Measurements from ENCODE around the gene PRSS50.
A peak's percentile ranks its signal among the peaks of the same experiment; 100 is the strongest.

PRSS50 gene

GRCh38 chr3:46699676-46700523, 17.8 kb downstream of the PRSS50 start:
- TF ChIP-seq CTCF (IDR thresholded peaks at IDR 0.05; ENCODE audit: low read depth, low read length, poor library complexity, severe bottlenecking) (no peak), EZH2phosphoT487 (IDR thresholded peaks at IDR 0.05; ENCODE audit: borderline replicate concordance, low read length) (no peak)
- H3K27ac ChIP-seq (ENCODE audit: low read depth, low read length) = no peak overlapping the region
- no peak overlapping the region for H3K4me2 ChIP-seq (ENCODE audit: low read length)
- no peaks in the 10 kb centered on the region for H3F3A ChIP-seq (ENCODE audit: control insufficient read depth, insufficient read depth)
- H3K36me3 ChIP-seq (ENCODE audit: control insufficient read depth, low read length) = no peaks in the 10 kb centered on the region
- H3K9me3 ChIP-seq (ENCODE audit: control insufficient read depth, insufficient read depth, low read length) = no peaks in the 10 kb centered on the region
- H3K27me3 ChIP-seq (ENCODE audit: control insufficient read depth, low read length) = peaks cover 6% of the 10 kb centered on the region; the same call in 1 of the 2 replicates
- H3K79me2 ChIP-seq (ENCODE audit: control insufficient read depth, low read length) = no peaks in the 10 kb centered on the region
- no peaks in the 10 kb centered on the region for H4K20me1 ChIP-seq (ENCODE audit: control insufficient read depth, insufficient read depth, low read depth, low read length)
- no peak overlapping the region for H3K4me3 ChIP-seq (ENCODE audit: low read length)
- H3K4me1 ChIP-seq (ENCODE audit: control insufficient read depth, low read length) = peaks cover 13% of the 10 kb centered on the region
- no peaks in the 10 kb centered on the region for H3K9me2 ChIP-seq (replicated peaks; ENCODE audit: control insufficient read depth, low read length)

DNA sequence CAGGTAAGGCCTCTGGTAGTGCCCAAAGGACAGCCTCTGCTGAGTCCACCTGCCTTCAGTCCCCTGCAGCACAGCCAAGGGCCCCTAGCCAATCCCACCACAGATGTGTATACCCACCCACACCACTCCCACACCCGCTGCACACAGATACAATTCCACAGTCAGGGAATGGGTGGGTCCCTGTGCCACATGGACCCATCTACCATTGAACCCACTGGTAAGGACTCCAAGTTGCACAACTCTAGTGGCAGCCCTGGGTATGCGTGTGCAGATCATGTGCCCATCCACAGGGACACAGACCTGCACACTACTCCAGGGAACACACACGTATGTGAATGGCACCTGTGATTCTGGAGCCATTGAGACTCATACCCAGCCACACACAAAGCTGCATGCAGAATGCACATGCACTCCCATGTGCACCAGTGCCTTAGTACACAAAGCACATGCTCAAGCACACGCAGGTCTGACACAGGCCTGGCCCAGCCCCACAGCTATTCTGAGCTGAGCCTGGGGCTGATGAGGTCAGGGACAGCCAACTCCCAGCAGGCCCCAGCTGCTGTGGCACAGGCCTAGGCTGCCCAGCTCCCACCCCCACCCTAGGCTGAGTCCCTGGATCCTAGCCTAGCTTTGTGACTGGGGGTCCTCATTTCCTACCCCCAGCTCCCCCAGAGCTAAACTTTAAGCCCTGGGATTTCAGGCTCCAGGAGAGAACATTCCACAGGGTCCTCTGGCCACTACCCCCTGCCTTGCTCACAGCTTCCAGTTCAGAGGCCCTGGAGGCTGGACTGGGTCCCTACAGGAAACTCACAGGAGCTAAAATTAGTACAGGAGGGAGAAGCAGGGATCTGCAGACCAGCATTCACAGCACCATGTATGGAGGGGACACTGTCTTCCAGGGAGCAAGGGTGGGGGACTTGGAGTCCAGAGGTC, 21.4 kb downstream of the PRSS50 start:
- Histone ChIP-seq H3K79me2 (ENCODE audit: control insufficient read depth, low read length) (no peaks in the 10 kb centered on the region), H3K4me1 (ENCODE audit: control insufficient read depth, low read length) (peaks cover 29% of the 10 kb centered on the region), H3K9me3 (ENCODE audit: control insufficient read depth, insufficient read depth, low read length) (no peaks in the 10 kb centered on the region), H3K9me2 (replicated peaks; ENCODE audit: control insufficient read depth, low read length) (no peaks in the 10 kb centered on the region), H3K36me3 (ENCODE audit: control insufficient read depth, low read length) (no peaks in the 10 kb centered on the region), H3K27me3 (ENCODE audit: control insufficient read depth, low read length) (peaks cover 16% of the 10 kb centered on the region), H3K27ac (ENCODE audit: low read depth, low read length) (no peak overlapping the region), H3K4me2 (ENCODE audit: low read length) (peak overlapping the region; percentile 29), H3F3A (ENCODE audit: control insufficient read depth, insufficient read depth) (no peaks in the 10 kb centered on the region), H4K20me1 (ENCODE audit: control insufficient read depth, insufficient read depth, low read depth, low read length) (no peaks in the 10 kb centered on the region), H3K4me3 (ENCODE audit: low read length) (no peak overlapping the region)
- no peak for TF ChIP-seq CTCF (IDR thresholded peaks at IDR 0.05; ENCODE audit: low read depth, low read length, poor library complexity, severe bottlenecking)
- TF ChIP-seq EZH2phosphoT487 (IDR thresholded peaks at IDR 0.05; ENCODE audit: borderline replicate concordance, low read length) = no peak

DNA sequence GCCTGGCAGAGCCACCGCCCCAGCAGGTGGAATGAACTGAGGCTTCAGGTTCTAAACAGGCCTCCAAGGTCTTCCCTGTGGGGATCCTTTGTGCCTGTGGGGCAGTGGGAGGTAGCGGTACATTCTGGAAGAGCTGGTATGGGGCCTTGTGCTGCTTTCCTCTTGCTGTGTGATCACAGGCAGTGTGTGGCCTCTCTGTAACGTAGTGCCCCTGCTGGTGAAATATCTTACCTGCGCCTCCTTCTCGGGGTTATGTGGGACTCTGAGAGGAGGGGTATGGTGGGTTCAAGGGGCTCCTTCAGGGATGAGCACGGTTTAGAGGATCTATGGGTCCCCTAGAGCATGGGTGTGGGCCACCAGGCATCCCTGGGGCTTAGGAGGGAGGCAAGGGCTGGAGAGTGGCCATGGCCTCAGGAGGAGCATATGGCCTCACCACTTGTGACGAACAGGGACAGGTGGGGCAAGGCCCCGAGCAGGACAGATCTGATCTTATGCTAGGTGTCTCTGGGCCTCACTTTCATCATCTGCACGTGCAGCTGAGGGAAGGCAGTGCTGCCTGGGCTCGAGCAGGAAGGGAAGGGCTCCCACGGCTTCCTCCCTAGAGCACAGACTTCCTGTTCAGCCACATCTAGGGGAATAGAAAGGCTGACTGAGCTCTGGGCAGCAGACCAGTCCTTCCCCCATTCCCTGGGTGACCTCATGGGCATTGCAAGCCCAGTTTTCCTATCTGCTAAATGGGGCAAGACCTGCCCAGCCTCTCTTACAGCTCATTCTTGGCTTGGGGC, 22.3 kb downstream of the PRSS50 start:
- no peaks in the 10 kb centered on the region for H3K79me2 ChIP-seq (ENCODE audit: control insufficient read depth, low read length)
- H3F3A ChIP-seq (ENCODE audit: control insufficient read depth, insufficient read depth) = no peaks in the 10 kb centered on the region
- peaks cover 29% of the 10 kb centered on the region for H3K4me1 ChIP-seq (ENCODE audit: control insufficient read depth, low read length)
- H3K36me3 ChIP-seq (ENCODE audit: control insufficient read depth, low read length) = no peaks in the 10 kb centered on the region
- H4K20me1 ChIP-seq (ENCODE audit: control insufficient read depth, insufficient read depth, low read depth, low read length) = no peaks in the 10 kb centered on the region
- no peak overlapping the region for H3K27ac ChIP-seq (ENCODE audit: low read depth, low read length)
- no peak for TF ChIP-seq EZH2phosphoT487 (IDR thresholded peaks at IDR 0.05; ENCODE audit: borderline replicate concordance, low read length)
- TF ChIP-seq CTCF (IDR thresholded peaks at IDR 0.05; ENCODE audit: low read depth, low read length, poor library complexity, severe bottlenecking) = peak; percentile 62
- peaks cover 22% of the 10 kb centered on the region for H3K27me3 ChIP-seq (ENCODE audit: control insufficient read depth, low read length)
- no peaks in the 10 kb centered on the region for H3K9me2 ChIP-seq (replicated peaks; ENCODE audit: control insufficient read depth, low read length)
- no peak overlapping the region for H3K4me3 ChIP-seq (ENCODE audit: low read length)
- H3K4me2 ChIP-seq (ENCODE audit: low read length) = peak overlapping the region; percentile 29
- no peaks in the 10 kb centered on the region for H3K9me3 ChIP-seq (ENCODE audit: control insufficient read depth, insufficient read depth, low read length)
